HG02763 (cell line): Measurements from ENCODE around the gene MRPL49.
"Not testable (repeated sequence)": the region's sequence is repeated elsewhere in the genome, so short reads cannot be mapped to it uniquely, and the experiment has no call there.

Source experiments
- ATAC-seq: cut with Tn5 transposase; IDR thresholded peaks from one replicate; pipeline ENCODE4 v1.9.1; 2021; ENCODE audit warnings: mild to moderate bottlenecking, moderate library complexity; ENCODE audit not compliant: unreplicated experiment

The MRPL49 gene

GRCh38 chr11:65132238-65132987 is 10.3 kb downstream of the MRPL49 start:
- peak; percentile 37 for ATAC-seq

GRCh38 chr11:65132988-65133700 is 11.0 kb downstream of the MRPL49 start:
- ATAC-seq, result no peak

DNA sequence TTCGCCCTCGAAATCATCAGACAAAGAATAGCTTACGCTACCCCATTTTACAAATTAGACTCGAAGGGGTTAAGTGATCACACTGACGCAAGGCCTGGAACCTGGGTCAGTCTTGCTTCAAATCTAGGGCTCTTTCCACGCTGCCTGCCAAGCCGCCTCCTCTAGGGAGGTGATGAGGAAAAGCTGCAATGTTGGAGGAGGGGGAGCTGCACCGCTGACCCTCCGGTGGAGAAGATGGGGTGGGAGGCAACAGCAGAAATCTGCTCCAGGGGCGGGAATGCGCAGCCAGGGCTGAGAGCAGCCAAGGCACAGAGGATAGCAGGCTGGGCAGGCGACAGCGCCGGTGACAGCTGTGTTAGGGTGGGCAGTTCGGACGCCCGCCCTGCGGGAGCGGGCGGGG is 11.6 kb downstream of the MRPL49 start:
- ATAC-seq, result no peak

GRCh38 chr11:65134240-65134951 is 12.3 kb downstream of the MRPL49 start, which contains the start of gene SYVN1:
SYVN1 (minus strand) TSS chr11:65134519; CDS start chr11:65133601, 918 bp downstream.
- ATAC-seq, result peak; percentile 51

DNA sequence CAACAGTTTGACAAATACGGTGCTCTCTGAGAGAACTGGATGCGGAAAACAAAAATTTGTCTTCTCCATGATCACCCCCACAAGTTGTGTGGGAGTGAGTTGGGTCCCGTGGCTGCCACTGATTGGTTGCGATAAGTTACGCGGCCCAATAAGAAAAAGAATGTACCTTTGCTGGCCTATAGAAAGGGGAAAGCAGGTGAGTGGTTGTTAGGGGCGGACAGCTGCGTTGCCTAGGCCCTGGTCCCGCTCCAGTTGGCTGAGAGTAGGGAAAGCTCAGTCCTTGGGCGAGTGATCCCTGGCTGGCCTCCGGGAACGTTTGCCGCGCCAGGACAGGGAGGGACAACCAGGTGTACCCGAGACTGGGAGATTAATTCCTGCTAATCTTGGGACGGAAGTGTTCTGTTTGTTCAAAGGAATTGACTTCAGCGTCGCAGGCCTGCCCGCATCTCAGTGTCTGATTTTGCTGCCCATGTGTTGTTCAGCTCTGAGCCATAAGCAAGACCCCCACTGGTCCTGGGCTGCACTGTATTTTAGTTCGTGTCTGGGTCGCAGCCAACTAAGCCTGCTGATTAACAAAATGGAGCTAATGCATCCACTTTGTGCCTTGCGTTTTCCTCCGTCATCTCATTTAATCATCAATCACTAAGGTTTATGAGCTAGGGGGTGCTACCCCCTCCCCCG is 13.0 kb downstream of the MRPL49 start:
- peak; percentile 59 for ATAC-seq

DNA sequence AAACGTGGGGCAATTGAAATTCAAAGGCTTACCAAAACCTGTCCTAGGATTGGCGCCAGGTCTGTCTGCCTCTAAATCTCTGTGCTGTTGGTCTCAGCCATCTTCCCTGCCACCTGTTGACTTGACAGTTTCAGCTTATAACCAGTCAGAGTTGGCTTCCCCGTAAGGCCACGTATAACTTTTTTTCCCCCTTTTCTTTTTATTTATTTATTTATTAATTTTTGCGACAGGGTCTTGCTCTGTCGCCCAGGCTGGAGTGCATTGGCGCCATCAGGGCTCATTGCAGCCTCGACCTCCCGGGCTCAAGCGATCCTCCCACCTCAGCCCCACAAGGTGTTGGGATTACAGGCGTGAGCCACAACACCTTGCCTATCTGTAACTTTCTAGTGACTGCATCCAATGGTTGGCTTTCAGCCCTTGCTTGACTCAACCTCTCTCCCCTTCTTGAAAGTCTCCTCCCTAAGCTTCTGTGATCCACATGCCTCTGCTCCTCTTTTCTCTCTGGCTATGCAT is 13.6 kb downstream of the MRPL49 start:
- ATAC-seq, result no peak

DNA sequence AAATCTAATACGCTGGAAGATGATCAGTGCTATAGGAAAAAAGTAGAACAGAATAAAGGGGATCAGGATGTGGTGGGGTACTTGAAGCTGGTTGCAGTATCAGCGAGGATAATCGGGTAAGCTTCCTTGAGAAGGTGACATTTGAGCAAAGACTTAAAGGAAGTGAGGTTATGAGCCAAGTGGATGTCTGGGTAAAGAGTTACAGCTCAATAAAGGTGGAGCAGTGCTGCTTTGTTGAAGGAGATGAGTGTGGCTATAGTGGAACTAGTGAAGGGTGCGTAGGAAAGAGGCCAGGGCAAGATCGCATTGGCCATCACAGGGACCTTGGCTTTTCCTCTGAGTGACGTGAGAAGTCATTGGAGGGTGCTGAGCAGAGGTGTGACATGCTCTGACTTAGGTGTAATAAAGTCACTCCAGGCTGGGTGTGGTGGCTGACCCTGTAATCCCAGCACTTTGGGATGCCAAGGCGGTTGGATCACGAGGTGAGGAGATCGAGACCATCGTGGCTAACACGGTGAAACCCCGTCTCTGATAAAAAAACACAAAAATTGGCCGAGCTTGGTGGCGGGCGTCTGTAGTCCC is 14.5 kb downstream of the MRPL49 start:
- ATAC-seq, result no peak

DNA sequence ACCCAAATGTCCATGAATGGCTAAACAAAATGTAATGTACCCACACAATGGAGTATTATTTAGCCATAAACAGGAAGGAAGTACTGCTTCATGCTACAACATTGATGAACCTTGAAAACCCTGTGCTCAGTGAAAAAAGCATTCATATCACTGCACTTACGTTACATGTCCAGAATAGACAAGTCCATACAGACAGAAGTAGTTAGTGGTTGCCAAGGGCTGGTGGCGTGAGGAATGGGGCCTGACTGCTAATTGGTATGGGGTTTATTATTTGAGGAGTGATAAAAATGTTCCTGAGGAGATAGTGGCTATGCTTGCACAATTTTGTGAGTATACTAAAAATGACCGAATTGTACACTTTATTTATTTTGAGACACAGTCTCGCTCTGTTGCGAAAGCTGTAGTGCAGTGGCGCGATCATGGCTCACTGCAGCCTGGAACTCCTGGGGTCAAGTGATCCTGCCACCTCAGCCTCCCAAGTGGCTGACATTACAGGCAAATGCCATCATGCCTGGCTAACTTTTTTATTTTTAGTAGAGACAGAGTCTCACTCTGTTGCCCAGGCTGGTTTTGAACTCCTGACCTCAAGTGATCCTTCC is 19.9 kb downstream of the MRPL49 start:
- no peak for ATAC-seq

DNA sequence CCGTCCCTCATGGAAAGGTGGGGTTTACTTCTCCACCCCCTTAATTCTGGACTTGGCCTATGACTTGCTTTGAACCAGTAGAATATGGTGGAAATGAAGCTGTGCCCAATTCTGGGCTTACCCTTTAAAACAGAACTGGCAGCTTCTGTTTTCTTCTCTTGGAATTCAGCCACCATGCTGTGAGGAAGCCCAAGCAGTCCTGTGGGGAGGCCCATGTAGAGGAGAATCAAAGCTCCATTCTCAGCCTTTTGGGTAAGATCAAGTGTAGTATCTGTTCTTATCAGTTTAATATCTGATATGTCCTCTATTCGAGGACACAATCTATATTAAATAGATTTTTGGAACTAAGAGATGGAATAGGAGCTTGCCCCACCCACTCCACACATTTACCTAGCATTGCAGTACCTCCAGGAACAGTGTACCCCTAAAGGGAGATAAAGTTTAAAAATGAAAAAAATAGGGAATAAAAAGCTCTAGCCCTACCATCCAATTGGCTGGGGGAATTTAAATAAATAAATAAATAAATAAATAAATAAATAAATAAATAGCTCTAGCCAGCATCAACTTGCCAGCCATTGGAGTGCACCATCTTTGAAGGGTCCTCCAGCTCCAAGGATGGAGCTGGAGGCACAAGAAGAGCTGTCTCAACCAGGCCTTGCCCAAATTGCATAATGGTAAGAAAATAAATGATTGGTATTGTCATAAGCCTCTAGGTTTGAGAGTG is 25.4 kb downstream of the MRPL49 start:
- no peak for ATAC-seq

- ATAC-seq, result no peak
Measured at GRCh38 chr11:65148657-65149056, 26.5 kb downstream of the MRPL49 start.

DNA sequence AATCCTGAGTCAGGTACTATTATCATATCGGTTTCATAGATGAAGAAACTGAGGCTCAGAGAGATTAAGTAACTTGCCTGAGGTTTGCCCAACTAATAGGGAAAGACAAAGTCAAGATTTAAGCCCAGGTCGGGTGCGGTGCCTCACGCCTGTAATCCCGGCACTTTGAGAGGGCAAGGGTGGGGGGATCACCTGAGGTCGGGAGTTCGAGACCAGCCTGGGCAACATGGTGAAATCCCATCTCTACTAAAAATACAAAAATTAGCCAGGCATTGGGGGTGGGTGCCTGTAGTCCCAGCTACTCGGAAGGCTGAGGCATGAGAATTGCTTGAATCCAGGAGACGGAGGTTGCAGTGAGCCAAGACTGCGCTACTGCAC is 28.0 kb downstream of the MRPL49 start:
- ATAC-seq, result not testable (repeated sequence)

GRCh38 chr11:65150509-65151299 is 28.6 kb downstream of the MRPL49 start:
- ATAC-seq, result no peak

DNA sequence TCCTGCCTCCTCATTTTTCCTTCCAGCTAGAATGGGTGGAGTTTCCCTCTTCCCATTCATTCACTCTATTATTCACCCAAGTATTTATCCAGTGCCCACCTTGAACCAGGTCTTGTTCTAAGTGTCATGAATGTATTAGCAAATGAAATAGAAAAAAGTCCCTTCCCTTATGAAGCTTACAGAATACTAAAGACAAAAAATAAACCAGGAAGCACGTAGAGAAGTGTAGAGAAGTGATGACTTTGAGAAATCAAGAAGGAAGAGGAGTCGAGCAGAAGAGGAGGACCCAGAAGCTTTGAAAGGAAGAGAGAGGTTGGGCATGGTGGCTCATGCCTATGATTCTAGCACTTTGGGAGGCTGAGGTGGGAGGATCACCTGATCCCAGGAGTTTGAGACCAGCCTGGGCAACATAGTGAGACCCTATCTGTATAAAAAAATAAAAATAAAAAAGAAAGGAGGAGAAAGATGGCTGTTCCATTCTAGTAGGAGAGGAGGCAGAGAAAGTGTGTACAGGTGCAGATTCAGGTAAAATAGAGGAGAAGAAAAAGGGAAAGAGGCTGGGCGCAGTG is 29.3 kb downstream of the MRPL49 start:
- no peak for ATAC-seq

DNA sequence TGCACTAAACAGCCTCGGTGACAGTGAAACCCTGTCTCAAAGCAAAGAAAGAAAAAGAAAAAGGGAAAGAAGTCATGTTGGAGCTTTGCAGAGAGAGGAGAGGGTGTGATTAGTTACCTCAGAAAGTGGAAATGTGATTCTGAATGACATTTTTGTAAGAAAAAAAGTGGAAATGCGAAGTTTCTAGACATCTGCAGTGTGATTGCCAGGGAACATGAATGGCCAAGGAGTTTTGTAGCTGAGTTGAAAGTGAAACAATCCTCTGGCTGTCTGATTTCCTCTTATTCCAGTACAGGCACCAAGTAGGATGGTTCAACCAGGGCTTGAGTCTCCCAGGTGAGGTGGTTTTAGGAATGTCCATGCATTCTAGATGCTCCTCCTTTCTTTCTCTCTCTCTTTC is 30.0 kb downstream of the MRPL49 start:
- no peak for ATAC-seq

DNA sequence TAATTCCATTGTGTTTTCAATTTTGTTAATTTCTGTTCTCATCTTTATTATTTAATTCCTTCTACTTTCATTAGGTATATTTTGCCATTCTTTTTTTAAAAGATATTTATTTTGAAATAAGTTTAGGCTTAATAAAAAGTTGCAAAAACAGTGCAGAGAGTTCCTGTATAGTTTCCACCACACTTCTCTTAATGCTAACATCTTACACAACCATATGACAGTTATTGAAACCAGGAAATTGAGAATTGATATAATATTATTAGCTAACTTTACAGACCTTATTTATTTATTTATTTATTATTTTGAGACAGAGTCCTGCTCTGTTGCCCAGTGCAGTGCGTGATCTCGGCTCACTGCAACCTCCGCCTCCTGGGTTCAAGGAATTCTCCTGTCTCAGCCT is 34.1 kb downstream of the MRPL49 start:
- no peak for ATAC-seq

- ATAC-seq, result no peak
Measured at GRCh38 chr11:65156926-65157325, 34.8 kb downstream of the MRPL49 start.

GRCh38 chr11:65157336-65157735 is 35.2 kb downstream of the MRPL49 start:
- ATAC-seq, result no peak

GRCh38 chr11:65159012-65159411 is 36.9 kb downstream of the MRPL49 start:
- ATAC-seq, result no peak
